Hepatic stellate cell (primary cell): ENCODE data around the gene ITM2C.

Experiments used
- DNase-seq: peaks from one replicate; pipeline ENCODE4 v3.0.0; 2011; ENCODE audit warnings: low spot score

ITM2C gene

DNA sequence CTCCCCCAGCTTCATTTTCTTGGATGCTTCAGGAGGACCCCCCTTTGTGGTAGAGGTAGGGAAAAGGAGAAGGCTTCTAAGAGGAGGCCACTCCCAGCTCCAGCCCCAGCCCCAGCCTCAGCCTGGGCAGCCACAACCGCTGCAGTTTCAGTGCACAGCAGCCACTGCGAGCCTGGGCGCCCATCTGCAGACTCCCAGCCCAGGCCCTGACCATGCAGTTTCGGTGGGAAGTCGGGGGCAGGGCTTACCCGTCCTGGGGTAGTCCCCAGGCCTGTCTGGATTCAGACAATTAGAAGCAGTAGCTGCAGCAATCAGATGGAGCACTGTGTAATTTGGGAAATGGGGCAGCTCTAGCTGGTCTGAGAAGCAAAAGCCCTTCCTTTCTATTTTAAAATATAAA is 28.6 kb downstream of the ITM2C start:
- DNase-seq: no peak

- DNase-seq: no peak
Measured at GRCh38 chr2:230893841-230894781, 29.4 kb downstream of the ITM2C start.

DNA sequence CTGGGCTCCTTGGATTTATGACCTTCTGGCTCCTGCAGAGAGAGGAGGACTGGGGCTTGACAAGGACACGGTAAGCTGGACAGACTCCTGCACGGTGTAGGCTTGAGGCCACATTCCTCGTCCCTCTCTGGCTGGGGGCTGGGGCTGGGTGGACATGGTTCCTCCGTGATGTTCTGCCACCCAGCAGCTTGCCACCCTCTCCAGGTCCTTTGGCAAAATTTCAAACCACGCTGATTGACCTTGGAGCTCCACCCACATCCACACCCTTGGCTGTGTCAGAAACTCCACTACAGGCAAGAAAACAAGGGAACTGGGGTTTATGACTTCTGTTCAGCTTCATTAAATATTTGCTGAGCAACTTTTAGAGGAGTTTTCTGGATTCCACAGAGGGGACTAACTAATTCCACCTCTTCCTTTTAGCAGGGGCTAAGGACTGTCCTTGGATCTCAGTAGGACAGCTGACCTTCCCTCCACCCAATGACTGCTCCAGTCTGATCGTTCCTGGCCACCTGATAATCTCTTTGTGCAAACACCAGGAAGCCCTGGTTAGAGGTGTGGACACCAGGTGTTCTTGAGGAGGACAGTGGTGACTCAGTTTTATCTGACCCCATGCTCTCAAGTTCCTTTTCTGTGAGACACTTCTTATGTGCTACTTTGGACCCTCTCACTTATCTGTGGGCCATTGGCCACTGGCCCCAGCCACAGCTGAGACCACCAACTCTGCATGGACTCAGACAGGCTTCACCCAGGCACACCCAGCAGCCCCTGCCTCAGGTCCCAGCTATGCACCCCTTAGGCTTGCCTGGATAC is 31.0 kb downstream of the ITM2C start:
- DNase-seq: no peak

DNA sequence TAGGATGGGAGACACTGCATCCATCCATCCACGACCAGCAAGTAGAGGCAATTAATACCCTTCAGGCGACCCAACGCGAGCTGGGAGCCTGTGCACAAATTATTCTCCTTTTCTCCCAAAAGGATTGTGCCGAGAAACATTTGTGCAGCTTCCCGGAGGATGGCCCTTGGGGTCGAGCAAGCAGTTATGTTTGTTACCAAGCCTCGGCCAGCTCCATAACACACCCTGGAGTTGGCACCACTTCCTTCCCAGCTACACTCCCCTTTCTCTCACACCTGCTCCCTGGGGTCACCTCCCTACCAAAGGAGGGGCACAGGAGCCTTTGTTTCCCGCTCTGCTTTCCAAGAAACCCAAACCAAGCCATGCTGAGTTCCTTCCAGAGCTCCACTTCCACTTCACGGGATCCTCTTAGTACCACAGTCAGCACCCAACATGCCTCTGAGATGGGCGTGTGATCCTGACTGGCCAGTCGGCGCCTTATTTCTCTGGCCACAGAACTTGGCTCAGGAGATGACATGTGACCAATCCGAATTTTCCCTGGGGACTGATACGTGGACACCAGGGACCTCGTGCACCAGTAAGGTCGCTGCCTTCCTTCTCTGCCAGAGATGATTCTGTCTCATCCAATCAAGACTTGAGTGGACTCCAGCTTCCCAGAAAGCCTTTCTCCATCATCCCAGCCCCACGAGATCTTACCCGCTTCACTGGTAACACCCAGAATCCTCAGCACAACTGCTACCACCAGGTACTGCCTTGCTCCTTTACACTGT is 31.8 kb downstream of the ITM2C start:
- no peak for DNase-seq

DNA sequence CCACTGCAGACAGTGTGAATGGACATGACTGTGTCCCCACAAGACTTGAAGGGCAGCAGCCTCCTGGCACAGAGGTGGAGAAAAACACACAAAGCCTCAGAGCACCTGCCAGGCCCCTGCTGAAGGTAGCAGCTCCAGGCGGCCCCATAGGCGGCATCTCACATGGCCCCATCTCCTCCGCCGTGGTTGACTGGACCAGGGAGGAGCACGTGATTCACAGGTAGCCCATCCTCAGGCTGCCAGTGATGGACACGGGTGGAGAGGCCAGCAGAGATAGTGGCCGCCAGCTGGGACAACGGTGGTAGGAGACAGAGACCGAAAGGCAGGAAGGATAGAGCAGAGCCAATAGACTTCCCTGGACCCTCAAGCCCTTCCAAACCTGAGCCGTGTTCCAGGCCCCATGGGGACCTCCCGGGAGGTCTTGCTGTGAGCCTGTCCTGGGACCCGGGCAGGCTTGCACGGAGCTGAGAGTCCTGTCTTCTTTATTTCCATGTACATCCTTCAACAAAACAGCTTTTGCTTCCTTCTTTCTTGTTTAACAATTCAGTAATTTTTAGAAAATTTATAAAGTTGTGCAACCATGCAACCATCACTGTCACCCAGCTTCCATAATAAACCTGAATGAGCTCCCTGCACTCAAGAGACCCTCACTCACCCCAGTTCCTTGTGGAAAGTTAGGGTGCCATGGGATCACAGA is 33.4 kb downstream of the ITM2C start:
- DNase-seq: no peak

- DNase-seq: no peak
Measured at GRCh38 chr2:230898713-230899091, 34.0 kb downstream of the ITM2C start.

DNA sequence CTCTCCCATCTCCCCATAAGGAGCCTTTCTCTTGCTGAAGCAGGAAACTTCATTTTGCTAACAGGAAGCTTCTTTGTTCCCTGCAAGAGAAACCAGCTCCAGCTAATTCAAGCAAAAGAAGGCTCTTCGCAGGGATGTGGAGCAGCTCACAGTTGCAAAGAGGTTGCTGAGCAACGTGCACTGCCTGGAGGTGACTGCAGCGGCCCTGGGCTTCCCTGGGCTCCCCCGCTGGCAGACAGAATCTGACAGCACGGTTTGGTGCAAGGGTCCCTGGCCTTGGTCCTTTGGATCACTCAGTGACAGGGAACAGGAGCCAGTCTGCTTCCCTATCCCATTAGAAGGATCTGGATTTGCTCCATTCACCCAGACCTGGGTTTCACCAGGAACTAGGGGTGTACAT is 34.5 kb downstream of the ITM2C start:
- DNase-seq: no peak

- DNase-seq: no peak
Measured at GRCh38 chr2:230899786-230900185, 35.0 kb downstream of the ITM2C start.

- no peak for DNase-seq
Measured at GRCh38 chr2:230900336-230900995, 35.7 kb downstream of the ITM2C start.

DNA sequence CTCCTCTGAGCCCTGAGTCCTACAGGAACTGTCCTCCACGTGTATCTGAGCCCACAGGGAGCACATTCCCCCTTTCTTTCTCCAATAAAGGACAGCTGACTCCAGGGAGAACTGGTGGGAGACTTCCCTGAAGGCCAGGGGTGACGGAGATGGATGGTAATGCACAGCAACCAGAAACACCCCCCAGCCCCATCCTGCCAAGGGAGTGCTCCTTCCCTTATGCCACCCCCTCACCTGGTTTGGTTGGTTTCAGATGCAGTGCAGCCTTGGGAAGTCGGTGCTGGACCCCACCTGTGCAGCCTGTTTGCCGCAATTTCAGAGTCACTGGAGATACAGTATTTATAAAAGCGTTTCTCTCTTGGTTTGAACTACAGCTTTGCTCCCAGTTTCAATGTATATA is 36.3 kb downstream of the ITM2C start:
- DNase-seq: no peak

- DNase-seq: peak; percentile 83
Measured at GRCh38 chr2:230902180-230902899, 37.6 kb downstream of the ITM2C start.

DNA sequence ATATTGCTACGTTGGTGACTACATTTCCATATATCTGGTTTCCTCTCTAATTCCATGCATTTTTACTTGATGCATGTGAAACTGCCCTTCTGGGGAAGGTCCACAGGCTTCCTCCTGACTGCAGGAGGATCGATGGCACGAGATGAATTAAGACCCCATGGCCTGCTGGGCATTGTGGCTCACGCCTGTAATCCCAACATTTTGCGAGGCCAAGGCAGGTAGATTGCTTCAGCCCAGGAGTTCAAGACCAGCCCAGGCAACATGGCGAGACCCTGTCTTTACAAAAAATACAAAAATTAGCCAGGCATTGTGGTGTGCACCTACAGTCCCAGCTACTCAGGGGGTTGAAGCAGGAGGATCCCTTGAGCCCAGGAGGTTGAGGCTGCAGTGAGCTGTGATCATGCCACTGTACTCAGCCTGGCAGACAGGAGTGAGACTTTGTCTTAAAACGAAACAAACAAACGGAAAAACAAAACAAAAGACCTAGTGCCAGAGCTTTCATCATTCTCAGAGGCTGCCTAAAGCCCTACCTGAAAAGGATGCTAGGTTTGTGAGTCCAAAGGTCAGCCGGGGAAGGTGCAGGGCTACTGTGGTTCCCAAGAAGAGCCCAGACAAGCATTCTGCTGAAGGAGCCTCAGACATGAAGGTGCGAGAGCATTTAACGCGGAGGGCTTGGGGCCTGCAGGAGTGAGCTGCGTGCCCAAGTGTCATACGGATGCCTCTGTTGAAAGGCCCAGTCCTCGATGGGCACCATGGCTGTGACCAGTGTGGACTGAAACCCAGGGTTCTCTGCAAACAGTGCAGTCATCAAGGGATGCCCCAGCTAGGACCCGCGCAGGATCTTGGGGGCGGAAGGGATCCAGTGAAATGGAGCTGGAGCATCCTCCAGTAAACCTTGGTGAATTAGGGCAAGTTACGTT is 38.7 kb downstream of the ITM2C start:
- no peak for DNase-seq

- no peak for DNase-seq
Measured at GRCh38 chr2:230904856-230905447, 40.2 kb downstream of the ITM2C start.

GRCh38 chr2:230905448-230906421 is 41.0 kb downstream of the ITM2C start:
- no peak for DNase-seq

- no peak for DNase-seq
Measured at GRCh38 chr2:230906471-230907230, 41.9 kb downstream of the ITM2C start.

DNA sequence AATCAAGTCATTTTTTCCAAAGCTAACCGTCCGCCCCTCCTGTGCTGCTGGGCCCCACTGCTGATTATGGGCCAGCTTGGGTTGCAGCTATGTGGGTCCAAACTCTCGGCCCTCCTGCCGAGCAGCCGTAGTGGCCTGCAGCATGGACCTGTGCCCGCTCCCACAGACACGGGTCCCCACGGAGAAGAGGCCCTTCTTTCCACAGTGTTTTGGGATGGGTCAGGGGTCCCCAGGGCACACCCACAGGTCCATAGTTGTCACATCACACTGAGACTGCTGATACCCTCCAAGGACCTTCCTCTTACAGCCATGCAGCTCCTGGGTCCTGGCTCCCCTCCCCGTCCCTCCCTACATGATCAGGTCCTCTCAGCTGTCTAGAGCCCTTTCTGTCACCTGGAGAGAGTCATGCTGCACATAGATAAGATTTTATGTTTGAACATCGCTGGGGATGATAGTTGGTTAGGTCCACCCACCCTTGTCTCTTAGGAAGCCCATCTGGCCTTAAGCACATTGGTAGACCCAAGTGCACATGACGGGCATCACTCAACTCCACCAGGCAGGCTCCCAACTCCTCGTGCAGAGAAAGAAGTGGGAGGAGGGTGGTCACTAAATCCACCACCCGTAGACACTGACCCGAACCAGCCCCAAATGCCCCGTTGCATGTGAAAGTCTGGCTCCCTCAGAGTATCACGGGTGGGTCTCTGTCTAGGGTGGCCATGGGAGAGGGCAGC is 42.8 kb downstream of the ITM2C start:
- DNase-seq: no peak
